GM19099 (cell line): ENCODE measurements around the gene RHEBL1.

ENCODE experiments used
- POLR2A ChIP-seq: IDR thresholded peaks from 3 replicates; pipeline ENCODE4 v1.6.1; 2011; ENCODE audit warnings: low read depth; ENCODE audit not compliant: insufficient read length; ENCODE audit errors: extremely low read depth

RHEBL1 gene

DNA sequence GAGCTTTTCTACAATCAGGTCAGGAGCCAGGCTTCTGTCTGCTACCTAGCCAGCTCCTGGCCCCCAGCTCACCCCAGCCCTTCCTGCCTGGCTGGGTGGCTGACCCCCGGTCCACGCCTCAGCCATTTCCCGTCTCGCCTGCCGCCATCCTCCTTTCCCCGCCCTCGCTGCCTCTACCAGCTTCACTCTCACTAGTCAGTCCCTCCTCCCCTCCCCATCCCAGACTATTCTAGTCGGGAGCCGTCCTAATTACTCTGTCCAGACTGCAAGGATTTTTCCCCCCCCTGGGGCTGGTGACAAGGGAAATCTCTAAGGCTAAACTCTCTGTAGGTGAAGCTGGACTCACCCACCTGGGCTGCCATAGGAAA is 24.0 kb upstream of the RHEBL1 start:
- no peak for TF ChIP-seq POLR2A

DNA sequence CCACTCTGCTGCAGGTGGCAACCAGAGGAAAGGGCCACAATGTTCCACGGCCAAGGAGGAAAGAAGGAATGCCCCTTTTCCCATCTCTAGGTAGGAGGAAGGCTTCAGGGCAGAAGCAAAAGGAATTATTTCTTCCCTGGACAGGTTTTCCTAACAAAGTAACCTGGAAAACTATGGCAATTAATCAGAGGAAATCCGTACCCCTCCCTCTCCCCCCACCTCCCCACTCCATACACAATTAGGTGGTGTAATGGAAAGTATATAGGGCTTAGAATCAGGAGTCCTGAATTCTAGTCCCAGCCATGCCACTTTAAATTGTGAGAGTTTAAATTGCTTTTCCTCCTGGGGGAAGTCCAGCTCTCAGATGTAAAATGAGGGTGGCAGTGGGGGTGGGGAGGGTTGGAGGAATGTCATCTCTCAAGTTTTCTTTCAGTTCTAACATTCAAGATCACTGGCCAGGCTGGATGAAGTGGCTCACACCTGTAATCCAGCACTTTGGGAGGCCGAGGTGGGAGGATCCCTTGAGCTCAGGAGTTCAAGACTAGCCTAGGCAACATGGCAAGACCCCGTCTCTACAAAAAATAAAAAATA is 23.1 kb upstream of the RHEBL1 start:
- no peak for TF ChIP-seq POLR2A

DNA sequence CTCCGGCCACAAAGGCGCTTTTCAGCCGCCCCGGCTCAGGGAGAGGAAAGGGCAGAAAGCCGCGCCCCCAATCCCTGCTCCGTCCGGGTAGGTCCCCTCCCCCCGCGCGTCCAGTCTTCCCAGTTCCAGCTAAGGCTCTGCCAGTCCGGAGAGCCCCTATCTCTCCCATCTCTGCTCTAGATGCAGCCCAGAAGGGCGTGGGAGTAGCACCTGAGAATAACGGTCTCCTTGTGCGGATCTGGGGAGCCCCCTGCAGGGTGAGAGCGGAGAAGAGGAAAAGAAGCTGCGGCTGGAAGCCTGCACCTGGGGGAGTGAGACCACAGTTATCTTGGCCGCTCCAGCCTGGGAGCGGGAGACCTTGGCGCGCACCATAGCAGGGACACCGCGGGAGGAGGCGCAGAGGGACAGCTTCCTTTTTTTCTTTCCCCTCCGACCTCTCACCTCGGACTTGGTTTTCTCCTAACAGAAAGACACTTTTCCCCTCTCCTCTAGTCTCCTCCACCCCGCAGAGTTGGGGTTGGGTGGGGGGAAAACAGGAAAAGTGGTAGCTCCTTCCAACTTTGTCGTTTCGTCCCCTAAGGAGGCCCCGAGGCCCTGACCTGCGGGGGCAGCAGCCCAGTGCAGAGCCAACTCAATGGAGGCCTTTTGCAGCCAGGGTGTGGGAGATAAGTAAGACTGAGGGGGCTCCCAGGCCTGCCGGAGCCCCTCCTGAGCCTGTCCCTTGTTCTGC is 22.5 kb upstream of the RHEBL1 start:
- no peak for TF ChIP-seq POLR2A

DNA sequence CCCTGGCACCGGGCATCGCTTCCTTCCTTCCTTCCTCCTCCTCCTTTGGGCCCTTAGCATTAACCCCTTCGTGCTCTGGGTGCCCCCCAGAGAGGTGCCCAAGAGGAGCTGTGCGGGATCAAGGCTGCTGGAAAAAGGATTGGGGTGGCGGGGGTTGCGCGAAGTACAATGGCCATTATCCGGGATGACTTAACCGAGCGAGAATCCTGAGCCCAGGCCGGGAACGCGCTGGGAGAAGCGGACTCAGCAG is 22.0 kb upstream of the RHEBL1 start:
- no peak for TF ChIP-seq POLR2A

DNA sequence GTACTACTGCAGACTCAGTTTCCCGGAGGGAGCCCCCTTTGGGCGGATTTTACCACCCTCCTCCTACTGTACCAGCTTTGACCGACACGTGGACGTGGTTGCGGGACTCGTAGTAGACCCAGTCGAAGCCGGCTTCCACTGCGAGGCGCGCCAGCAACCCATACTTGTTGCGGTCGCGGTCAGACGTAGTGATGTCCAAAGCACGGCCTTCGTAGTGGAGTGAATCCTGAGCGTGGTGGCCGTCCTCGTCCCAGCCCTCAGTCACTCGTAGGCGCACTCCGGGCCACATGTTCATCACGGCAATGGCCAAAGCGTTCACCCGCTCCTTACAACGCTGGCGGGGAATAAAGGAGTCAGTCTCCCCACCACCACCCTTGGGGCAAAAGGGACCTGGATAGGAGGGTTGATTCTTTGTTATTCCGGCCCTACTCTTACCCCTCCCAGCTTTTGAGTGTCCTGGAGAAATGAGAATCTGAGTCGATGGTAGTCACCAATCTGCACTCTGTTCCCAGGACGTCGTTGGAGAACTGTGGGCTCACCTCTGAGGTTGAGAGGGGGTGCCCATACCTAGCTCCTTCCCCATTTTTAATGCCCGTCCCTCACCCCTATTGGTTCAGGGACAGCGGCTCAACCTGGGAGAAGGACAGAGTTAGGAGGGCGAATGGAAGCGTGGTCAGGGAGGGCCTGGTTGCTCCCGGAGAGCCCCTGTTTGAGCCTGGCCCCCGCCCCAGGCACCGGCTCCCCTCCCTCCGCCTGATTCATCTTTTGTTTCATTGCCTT is 21.5 kb upstream of the RHEBL1 start:
- TF ChIP-seq POLR2A = no peak

DNA sequence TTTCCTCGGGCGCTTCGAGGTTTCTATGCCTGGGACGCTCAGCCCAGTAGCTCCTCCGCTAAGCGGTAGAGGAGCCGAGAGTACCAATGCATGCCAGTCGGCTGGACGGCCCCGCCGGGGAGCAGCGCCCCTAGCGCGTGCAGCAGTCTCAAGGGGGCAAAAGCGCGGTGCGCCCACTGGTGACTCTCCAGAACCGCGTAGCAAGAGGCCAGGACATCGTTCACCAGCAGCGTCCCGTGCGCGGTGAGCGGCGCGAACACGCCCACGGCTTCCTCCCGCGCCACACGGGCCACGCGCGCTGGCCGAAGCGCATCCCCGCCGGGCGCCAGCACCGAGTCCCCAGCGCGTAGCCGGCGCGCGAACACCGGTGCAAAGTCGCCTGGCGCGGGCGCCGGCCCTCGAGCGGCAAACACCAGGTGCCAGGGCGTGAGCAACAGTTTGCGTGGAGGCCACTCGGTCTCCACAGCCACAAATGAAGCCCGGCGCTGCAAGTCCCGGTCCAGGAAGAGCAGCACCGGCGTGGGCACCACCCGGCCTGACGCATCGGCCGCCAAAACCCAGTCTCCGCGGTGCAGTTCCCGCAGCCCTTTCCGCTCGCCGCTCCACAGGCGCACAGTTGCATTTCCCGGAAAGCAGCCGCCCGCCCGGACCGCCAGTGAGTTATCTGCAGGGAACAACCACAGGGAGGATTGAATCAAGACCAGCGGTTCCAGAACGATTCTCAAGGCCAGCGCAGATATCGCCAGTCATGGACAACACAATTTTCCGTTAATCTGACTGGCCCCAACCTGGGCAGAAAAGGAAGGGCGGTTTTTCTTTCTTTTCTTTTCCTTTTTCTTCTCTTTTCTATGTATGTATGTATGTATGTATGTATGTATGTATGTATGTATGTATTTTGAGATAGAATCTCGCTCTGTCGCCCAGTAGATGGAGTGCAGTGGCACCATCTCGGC is 20.3 kb upstream of the RHEBL1 start:
- no peak for TF ChIP-seq POLR2A

DNA sequence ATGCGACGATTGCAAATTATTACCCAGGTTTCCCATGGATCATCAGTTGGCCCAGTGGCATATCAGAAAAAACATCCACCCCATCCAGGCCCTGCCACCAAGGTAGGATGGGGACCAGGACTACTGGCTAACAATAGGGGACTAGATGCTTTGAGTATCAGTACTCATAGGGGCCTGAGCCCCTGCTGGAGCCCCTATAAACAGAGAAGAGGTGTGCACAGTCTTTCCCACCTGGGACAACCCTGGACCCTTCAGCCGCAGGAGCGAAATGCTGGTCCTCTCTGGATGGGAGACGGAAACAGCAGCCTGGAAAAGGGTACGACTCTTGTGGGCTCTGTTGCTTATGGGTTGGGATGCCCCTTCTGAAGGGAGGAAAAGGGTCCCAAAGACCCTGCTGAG is 19.2 kb upstream of the RHEBL1 start:
- no peak for TF ChIP-seq POLR2A

DNA sequence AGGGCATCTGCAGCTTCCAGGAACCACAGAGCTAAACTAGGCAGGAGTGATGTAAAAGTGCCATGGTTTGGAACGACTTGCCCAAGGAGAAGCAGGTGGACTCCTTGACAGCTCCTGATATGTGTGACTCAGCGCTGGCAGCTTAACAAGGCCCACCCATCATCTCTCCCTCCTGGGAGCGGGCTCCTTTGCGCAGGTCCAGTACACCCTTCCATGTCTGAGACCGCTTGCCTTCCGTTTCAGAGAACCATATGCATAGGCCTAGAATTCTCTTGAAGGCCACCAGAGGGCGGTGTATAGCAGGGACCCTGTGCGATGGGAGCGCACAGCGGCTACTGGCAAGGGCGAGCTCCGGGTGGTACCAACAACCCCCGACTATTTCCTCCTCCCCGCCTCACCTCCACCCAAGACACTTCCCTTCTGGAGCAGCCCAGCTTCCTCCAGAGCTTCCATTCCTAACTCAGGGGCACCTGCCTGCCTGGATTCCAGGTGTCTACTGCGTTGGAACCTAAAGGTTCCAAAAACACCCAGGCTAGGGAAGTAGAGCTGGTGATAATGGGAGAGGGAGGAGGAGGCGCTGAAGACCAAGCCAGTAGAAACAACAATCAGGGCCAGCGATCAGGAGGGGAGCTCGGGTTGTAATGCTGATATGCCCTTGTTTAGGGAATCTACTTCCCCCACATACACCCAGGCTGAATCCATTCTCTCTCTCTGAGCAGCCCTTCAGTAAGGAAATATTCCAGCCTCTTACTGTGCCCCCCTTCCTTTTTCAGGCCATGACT is 18.6 kb upstream of the RHEBL1 start:
- TF ChIP-seq POLR2A = no peak

DNA sequence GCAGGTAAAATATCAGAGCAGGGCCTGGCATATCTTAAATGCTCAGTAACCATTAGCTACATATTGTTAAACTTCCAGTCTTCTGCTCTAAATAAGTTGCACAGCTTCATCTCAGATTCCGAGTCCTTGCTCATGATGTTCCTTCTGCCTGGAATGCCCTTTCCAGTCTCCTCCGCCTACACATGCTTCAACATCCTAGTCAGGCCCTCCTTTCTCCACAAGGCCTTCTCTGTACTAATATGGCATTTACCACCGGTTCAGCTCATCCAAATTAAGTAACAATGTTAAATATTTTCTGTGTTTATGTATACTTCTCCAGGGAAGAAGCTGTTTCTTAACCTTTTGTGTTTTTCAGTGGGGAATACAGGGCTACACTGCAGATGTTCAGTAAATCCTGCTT is 16.3 kb upstream of the RHEBL1 start:
- TF ChIP-seq POLR2A = no peak

DNA sequence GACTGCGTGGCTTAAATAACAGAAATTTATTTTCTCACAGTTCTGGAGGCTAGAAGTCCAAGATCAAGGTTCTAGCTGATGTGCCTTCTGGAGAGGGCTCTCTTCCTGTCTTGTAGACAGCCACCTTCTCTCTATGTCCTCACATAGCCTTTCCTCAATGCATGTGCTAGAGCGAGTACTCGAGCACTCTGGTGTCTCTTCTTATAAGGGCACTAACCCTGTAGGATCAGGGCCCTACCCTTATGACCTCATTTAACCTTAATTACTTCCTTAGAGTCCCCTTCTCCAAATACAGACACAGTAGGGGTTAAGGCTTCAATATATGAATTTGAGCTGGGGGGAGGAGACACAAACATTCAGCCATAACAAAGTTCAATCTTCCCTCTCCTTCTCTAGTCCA is 14.7 kb upstream of the RHEBL1 start:
- no peak for TF ChIP-seq POLR2A

DNA sequence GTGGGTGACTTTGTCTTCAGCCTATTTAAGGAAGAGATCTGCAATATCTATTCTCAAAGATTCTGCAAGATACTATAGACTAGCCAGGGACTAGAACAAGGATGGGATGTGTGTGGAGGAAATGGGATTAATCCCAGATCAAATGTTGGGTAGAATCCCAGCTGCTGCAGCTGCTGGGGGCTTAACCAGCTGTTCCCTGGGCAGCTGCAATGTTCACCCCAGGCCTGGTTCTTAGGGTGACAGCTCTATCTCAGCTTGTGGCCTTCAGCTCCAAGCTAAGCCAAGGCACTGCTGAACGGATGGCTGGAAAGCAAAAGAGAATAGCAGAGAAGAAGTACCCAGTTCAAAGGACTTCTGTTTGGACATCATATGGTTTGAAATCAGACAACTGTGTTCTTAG is 10.0 kb upstream of the RHEBL1 start:
- TF ChIP-seq POLR2A = no peak

DNA sequence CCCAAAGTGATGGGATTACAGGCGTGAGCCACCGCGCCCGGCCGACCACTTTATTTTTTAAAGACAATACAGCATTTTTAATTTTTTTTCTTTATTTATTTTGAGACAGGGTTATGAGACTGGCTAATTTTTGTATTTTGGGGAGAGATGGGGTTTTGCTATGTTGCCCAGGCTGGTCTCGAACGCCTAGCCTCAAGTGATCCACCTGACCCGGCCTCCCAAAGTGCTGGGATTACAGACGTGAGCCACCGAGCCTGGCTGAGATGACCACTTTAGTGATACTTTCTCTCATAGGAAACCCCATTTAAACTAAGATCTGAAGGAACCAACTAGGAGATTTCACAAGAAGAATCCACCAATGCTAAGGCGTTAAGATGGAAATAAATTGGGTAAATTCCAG is 1.2 kb upstream of the RHEBL1 start:
- no peak for TF ChIP-seq POLR2A

DNA sequence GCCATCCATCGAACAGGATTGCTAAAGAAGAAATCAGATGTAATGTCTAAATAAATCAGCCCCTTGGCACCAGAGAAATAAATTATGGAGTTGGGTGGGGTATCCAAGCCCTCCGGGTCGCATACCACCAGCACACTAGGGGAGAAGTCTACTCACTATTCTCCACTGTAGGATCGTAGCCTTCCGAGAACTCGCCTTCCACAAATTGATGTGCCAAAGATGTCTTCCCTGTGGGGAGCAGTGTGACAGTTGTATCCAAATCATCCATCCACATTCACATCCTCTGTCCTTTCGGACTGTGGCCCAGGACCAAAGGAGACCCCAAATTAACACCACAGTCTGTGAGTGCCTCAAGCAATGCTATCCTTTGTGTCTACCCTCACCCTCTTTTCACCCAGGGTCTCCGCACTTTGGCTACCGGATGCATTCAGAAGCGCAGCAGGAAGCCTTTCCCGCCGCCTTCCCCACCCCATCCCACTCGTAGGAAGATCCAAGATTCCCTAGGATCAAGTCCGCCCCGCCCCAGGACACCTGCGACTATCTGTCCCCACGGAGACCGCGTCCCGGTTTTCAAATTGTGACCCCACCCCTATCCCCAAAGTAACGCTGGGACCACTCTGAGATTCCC is 786 bp downstream of the RHEBL1 start:
- TF ChIP-seq POLR2A = no peak

DNA sequence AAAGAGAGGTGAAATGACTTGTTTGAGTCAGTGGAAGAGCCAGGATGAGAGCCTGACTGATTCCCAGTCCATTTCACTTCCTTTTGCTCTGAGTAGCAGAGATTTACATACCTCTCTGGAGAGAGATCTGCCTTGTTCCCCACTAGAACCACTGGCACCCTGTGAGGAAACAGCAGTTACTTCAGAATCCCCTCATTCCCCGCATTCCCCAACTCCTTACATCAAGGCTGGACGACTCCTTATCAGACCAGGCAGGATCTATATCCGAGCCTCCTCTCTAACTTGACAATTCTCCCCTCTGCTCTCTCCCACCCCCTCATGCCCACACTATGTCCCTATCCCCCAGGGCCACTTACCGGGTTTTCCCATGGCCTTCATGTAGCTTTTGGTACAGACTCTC is 3.7 kb downstream of the RHEBL1 start:
- no peak for TF ChIP-seq POLR2A
